Measurements from ENCODE around the gene HYDIN. TPM values are rescaled to one million over a fixed set of nuclear protein-coding genes. Genes with fewer than 3 reads are reported as not detected.
"Not testable (repeated sequence)": the region's sequence is repeated elsewhere in the genome, so short reads cannot be mapped to it uniquely, and the experiment has no call there.

The HYDIN gene
- total RNA-seq, 1 experiment from 2014 or later, result 0.07 TPM

GRCh38 chr16:70864698-70865097 lies 365.8 kb downstream of the HYDIN start:
- DNase-seq (ENCODE audit: low read depth), result peak; percentile 5

- peak; percentile 0 for DNase-seq (ENCODE audit: low read depth)
Observed at GRCh38 chr16:70861996-70862395, 368.5 kb downstream of the HYDIN start.

DNA sequence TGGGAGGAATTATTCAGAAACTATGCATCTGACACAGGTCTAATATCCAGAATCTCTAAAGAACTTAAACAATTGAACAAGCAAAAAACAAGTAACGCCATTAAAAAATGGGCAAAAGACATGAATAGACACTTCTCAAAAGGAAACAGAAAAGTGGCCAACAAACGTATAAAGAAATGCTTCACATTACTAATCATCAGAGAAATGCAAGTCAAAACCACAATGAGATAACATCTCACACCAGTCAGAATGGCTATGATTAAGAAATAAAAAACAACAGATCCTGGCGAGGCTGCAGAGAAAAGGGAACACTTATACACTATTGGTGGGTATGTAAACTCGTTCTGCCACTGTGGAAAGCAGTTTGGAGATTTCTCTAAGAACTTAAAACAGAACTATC lies 379.2 kb downstream of the HYDIN start:
- DNase-seq (ENCODE audit: low read depth), result peak; percentile 41

- DNase-seq (ENCODE audit: low read depth), result not testable (repeated sequence)
Observed at GRCh38 chr16:70823498-70824118, 406.9 kb downstream of the HYDIN start.

GRCh38 chr16:70822734-70823133 lies 407.8 kb downstream of the HYDIN start:
- DNase-seq (ENCODE audit: low read depth), result not testable (repeated sequence)

DNA sequence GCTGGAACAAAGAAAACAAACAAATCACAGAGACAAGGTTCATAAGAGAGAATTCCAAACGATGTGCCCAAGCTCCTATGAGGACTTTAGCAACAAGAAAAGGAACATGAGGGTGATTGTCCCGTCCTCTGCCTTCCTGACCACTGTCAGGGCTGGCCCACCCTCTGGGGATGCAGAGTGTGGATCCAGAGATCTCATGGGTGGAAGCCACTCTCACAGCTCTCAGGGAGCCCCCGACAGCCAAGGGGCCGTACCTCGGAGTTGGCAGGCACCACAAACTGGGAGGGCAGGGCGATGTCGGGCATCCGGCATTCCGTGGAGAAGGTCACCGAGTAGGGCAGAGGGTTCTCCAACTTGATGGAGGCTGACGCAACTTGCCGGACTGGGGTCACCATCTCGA lies 412.4 kb downstream of the HYDIN start:
- DNase-seq (ENCODE audit: low read depth), result not testable (repeated sequence)

DNA sequence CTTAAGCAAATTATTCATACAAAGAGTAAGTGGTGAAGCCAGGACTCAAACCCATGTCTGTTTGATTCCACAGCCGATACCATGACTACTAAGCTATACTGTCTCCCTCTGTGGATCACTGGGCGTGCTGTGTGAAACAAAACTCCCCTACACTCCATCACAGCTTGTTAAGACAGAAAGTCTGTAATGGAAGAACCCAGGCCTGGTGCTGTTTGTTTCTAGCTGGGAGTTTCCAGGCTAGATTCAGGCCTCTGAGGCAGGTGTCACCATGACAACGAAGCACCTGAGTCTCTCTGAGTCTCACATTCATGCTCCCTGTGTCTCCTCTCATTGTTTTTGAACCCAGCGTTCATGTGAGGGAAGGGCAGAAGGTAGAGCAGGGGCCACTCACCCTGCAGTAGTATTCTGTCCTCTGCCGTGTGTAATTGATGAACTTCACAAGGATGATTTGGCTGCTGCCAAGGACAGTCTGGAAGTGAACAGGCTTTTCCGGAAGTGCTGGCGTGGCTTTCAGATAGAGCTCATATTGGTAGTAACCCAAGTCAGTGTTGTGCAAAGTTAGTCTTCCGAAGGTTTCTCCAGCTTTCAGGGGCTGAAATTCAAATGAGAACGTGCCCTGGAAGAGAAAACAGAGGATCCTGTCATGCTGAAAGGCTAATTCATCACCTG lies 421.0 kb downstream of the HYDIN start:
- peak; percentile 10 for DNase-seq (ENCODE audit: low read depth)

GRCh38 chr16:70808371-70808770 lies 422.2 kb downstream of the HYDIN start:
- DNase-seq (ENCODE audit: low read depth), result peak; percentile 9

DNA sequence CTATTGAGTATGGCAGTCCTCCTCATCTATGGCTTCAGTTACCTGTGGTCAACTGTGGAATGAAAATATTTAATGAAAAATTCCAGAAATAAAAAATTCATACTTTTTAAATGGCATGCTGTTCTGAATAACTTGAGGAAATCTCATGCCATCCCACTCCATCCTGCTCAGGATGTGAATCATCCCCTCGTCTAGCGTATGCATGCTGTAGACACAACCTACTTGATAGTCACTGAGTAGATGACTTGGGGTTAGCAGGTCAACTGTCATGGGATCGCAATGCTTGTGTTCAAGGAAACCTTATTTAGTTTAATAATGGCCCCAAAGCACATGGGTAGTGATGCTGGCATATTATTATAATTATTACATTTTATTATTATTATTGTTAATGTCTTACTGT lies 424.7 kb downstream of the HYDIN start:
- DNase-seq (ENCODE audit: low read depth), result peak; percentile 86

DNA sequence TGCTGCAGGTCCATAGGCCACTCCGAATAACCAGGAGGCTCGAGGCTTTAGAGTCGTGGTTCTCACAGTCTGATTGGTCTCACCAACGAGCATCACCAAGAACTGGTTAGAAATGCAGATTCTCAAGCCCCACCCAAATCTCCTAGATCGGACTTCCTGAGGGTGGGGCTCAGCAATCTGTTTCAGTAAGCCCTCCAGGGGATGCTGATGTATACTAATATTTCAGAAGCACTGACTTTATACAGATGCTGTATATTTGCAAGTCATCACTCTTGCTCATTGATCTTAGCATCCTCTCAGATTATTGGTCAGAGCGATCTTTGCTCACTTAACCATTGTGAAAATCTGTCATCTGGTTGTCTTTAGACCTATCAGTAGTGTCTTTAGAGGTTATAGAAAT lies 425.1 kb downstream of the HYDIN start:
- peak; percentile 5 for DNase-seq (ENCODE audit: low read depth)

DNA sequence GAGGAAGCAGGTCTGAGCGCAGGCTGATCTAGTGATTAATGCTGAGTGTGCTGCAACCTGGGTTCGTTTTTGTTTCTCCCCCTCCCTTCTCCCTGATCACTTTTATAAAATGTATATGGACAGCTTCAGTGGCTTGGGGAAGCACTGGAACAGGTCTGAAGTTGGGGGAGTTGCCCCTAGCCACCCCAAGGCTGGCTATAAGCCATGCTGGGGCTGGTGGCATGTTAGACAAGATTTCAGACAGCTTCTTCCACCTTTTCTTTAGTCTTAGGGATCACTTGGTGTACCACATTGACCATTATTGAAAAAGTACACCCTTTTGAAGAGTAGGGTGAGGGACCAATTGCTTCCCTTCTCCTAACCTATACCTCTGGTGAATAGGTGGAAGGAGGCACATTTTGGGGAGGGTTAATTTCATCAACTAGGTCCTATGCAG lies 425.8 kb downstream of the HYDIN start:
- DNase-seq (ENCODE audit: low read depth), result no peak

GRCh38 chr16:70804153-70804733 lies 426.3 kb downstream of the HYDIN start:
- peak; percentile 89 for DNase-seq (ENCODE audit: low read depth)

DNA sequence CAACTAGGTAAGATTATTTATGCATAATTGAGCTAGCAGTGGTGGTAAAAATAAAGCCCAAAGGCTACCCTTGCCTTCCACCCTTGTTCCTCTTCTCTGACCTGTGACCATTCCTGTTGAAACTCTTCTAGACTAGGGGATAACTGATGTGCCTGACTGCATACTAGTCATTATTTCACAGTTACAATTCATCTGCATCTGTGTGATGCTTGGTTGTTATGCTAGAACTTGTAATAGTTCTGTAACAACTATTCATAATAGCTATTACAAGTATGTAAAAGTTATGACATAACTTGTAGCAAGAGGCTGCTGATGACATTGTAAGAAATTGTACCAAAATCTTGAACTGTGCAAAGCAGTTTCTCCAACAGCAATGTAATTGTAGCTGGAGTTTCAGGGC lies 427.2 kb downstream of the HYDIN start:
- no peak for DNase-seq (ENCODE audit: low read depth)

DNA sequence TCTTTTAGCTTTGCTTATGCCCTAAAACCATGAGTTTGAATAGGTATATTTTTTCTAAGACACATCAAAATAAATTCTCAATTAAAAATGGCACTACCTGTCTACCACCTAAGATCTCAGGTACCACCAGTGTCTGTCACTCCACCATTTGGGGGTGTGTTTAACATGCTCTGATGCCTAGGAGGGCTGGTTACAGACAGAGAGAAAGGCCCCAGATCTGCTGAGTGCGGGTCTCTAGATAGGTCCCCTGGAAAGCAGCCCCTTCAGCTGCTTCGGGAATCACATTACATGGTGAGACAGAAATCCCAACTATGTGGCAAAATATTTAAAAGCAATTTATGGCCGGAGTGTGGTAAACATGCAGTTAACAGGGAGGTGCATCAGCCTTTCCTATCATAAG lies 428.9 kb downstream of the HYDIN start:
- no peak for DNase-seq (ENCODE audit: low read depth)

DNA sequence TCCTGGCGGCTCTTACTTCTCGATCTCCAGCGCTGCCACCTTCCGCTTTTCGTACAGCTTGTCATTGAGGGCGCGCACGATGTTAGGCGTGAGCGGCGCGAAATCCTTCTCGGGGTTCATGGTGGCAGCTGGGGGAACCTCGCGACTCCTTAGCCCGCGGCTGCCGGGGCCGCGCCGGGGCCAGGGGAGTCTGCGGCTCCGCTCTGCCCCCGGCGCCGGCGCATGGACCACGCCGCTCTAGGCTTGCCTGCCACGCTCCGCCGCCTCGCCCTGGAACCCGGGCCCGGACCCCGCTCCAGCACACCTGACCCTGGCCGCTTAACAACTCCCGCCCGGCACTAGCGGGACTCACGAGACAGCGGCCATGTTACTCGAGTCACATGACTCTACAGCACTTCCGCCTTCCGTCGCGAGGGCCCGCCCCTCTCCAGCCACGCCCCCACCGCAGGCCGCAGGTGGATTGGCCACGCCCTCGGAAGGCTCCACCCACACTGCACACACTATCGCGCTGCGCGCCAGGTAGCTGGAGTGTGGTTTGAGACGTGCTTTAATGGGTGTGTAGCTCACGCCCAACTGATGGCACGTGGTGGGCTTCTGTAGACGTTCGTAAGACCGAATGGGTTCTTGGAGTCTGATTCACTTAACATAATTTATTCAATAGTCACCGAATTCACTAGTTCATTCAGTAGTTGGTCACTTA lies 429.6 kb downstream of the HYDIN start, which contains the start of gene VAC14:
TSS of gene VAC14 (minus strand) at position 378 of the 700 bp plus-strand sequence. CDS start at position 120, 258 bp downstream.
- DNase-seq (ENCODE audit: low read depth), result peak; percentile 86

DNA sequence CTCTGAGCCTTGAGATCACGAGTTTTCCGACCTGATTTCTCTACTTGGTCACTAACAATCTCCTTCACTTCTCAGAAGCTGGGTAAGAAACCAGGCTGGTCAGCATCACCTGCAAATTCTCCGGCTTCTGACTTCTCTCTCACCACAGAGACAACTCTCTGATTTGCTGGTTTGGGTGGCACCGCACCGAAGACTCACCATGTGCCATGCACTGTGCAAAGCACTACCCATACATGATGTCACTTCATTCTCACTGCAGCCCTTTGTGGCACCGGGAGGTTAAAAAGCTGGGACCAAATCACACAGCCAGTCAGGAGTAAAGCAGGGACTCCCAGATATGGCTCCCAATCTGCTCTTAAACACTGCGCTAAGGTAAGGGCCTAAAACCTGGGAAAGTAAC lies 430.2 kb downstream of the HYDIN start:
- DNase-seq (ENCODE audit: low read depth), result peak; percentile 3

GRCh38 chr16:70796301-70796700 lies 434.2 kb downstream of the HYDIN start:
- no peak for DNase-seq (ENCODE audit: low read depth)

DNA sequence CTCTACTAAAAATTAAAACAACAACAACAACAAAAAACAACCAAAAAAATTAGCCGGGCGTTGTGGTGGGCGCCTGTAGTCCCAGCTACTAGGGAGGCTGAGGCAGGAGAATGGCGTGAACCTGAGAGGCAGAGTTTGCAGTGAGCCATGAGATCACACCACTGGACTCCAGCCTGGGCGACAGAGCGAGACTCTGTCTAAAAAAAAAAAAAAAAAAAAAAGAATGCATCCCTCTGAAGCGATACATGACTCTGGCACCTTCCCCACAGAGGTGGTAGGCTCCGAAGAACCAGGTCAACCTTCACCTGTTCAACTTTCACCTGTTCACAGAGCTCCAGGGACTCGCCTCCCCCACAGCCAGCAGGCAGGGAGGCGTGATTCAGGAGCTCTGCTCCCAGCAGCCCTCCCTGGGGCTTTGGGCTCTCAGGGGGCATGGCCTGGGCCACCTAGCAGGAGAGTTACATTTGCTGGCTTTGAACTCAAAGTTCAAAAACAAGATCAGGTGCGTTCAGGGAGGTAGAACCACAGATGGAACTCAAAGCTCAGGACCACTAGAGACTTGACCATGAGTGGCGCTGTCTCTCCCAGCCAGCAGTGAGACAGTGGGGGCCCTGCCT lies 435.1 kb downstream of the HYDIN start:
- DNase-seq (ENCODE audit: low read depth), result no peak

- no peak for DNase-seq (ENCODE audit: low read depth)
Observed at GRCh38 chr16:70793851-70794502, 436.5 kb downstream of the HYDIN start.

- DNase-seq (ENCODE audit: low read depth), result no peak
Observed at GRCh38 chr16:70790815-70791214, 439.7 kb downstream of the HYDIN start.

Data from M059J (cell line).